GM12874 (cell line): ENCODE measurements around the gene PCDHAC2.

Experiments used
- CTCF ChIP-seq: IDR thresholded peaks from 2 replicates; pipeline ENCODE4 v1.5.1; 2011; ENCODE audit warnings: low read depth, mild to moderate bottlenecking, control low read depth, low read length, moderate library complexity; ENCODE audit not compliant: insufficient read depth

Gene PCDHAC2

GRCh38 chr5:140966293-140967225 lies at the start of gene PCDHAC2:
PCDHAC2 (plus strand) TSS chr5:140966476; CDS start chr5:140966767, 291 bp downstream.
- no peak for TF ChIP-seq CTCF

DNA sequence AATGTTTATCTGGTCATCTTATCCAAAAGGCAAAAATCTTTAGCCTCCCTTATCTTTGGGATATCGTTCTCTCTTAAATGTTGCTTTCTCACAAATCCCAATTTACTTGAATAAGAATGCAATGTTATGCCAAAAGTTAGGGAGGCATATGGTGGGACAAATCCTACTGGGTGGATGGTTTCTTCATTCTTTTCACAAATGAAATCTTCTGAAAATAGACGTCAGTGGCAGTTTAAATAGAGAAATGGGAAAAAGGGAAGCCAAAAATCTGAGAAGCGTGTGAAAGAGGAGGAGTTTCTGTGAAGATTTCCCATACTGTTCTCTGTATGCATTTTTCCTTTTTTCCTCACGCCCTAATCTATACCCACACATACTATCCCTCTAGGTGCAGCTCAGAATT lies 42.7 kb upstream of the PCDHAC2 start:
- TF ChIP-seq CTCF = no peak

GRCh38 chr5:140925806-140926442 lies 40.4 kb upstream of the PCDHAC2 start, which contains the start of gene PCDHAC1:
PCDHAC1 (plus strand) TSS chr5:140926299; CDS start chr5:140926893, 594 bp downstream.
- no peak for TF ChIP-seq CTCF

DNA sequence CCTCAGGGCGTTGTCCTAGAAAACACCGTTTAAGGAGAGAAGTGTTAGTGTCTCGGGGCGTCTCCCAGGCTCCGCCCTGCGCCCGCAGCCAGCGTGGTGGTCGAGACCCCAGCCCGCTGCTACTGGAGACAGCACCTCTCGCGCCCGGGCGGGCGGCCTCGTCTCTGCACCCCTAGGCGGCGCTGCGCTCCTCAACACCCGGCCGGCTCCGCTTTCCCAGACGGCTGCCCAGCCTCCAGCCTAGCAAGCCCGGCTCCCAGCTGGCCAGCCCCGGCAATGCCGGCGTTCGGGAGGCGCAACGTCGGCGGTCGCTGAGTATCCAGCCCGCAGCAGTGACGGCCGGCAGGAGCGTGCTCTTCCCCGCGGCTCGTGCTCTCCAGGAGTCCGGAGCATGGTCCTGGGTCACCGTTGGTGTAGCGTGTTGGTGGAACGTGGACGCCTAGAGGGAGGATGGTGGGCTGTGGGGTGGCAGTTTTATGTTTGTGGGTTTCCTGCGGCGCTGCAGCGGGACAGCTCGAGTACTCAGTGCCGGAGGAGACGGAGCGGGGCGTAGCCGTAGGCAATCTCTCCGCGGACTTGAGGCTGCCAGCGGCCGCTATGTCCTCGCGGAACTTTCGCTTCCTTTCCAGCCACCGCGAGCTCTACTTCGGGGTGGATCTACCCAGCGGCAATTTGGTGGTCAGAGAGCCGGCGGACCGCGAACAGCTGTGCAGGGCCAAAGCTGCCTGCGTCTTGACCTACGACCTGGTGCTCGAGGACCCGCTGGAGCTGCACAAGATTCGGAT lies 39.6 kb upstream of the PCDHAC2 start:
- 0 out of 2 replicates have a peak, but pooled peaks have one; percentile 3 for TF ChIP-seq CTCF

GRCh38 chr5:140927228-140927573 lies 39.1 kb upstream of the PCDHAC2 start:
- no peak for TF ChIP-seq CTCF

GRCh38 chr5:140934964-140935606 lies 31.2 kb upstream of the PCDHAC2 start:
- no peak for TF ChIP-seq CTCF
